ENCODE measurements around the gene HLA-E.
"Not testable (repeated sequence)": the region's sequence is repeated elsewhere in the genome, so short reads cannot be mapped to it uniquely, and the experiment has no call there.

Gene HLA-E

GRCh38 chr6:30508890-30509736 is 19.8 kb downstream of the HLA-E start:
- DNase-seq = no peak

GRCh38 chr6:30510419-30511168 is 21.3 kb downstream of the HLA-E start:
- DNase-seq = no peak

- DNase-seq = no peak
Measured at GRCh38 chr6:30511169-30511546, 21.8 kb downstream of the HLA-E start.

GRCh38 chr6:30513451-30513850 is 24.1 kb downstream of the HLA-E start:
- no peak for DNase-seq

- no peak for DNase-seq
Measured at GRCh38 chr6:30515106-30515505, 25.8 kb downstream of the HLA-E start.

- DNase-seq = peak; percentile 95
Measured at GRCh38 chr6:30515944-30516753, 26.8 kb downstream of the HLA-E start.

GRCh38 chr6:30516754-30517076 is 27.4 kb downstream of the HLA-E start:
- not testable (repeated sequence) for DNase-seq

GRCh38 chr6:30517767-30518504 is 28.6 kb downstream of the HLA-E start:
- DNase-seq = not testable (repeated sequence)

GRCh38 chr6:30518505-30519145 is 29.3 kb downstream of the HLA-E start:
- peak; percentile 67 for DNase-seq

GRCh38 chr6:30520522-30520921 is 31.2 kb downstream of the HLA-E start:
- no peak for DNase-seq

- not testable (repeated sequence) for DNase-seq
Measured at GRCh38 chr6:30521082-30521481, 31.8 kb downstream of the HLA-E start.

GRCh38 chr6:30521952-30522351 is 32.6 kb downstream of the HLA-E start:
- DNase-seq = not testable (repeated sequence)

- DNase-seq = not testable (repeated sequence)
Measured at GRCh38 chr6:30526444-30526843, 37.1 kb downstream of the HLA-E start.

- DNase-seq = peak; percentile 71
Measured at GRCh38 chr6:30529349-30529875, 40.1 kb downstream of the HLA-E start.

- no peak for DNase-seq
Measured at GRCh38 chr6:30530014-30530413, 40.7 kb downstream of the HLA-E start.

GRCh38 chr6:30533460-30534294 is 44.4 kb downstream of the HLA-E start:
- DNase-seq = no peak

- no peak for DNase-seq
Measured at GRCh38 chr6:30537931-30538330, 48.6 kb downstream of the HLA-E start.

GRCh38 chr6:30541515-30542403 is 52.5 kb downstream of the HLA-E start:
- DNase-seq = peak; percentile 77

GRCh38 chr6:30542404-30542725 is 53.1 kb downstream of the HLA-E start:
- DNase-seq = no peak

- DNase-seq = no peak
Measured at GRCh38 chr6:30542915-30543314, 53.6 kb downstream of the HLA-E start.
